ENCODE results near the gene ZNF433. TPM values are rescaled to one million over a fixed set of nuclear protein-coding genes. Genes with fewer than 3 reads are reported as not detected.

ZNF433 gene
- total RNA-seq, 4 donors from 2014 or later: 3.0 to 5.4 (median 4.4) TPM

DNA sequence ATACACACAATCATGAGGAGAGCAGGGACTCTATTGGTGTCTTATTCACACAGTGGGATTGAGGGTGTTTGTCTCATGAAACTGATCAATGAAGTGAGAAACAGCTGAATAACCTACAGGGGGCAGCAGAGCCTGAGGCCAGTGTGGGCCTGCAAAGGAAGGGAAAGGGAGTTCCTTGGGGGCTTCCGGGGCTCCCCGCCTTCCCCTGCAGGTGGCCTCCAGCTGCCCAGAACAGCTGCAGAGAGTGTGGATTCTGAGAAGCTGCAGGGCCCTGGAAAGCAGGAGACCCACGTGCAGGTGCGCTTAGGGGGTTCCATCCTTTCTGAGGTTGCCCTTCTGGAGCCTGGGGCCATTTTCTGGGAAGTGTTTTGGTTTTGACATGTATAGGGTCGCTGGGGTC, 50.5 kb downstream of the ZNF433 start:
- intact Hi-C loops (cut with DNase I): loop anchor here (5.0 kb wide), 1 partner anchor 188 kb away; the partner anchor contains the start of gene ZNF491
- DNase-seq (ENCODE audit: extremely low spot score): no peak
- TF ChIP-seq POLR2A (IDR thresholded peaks at IDR 0.05; ENCODE audit: low read depth) (no peak), EP300 (IDR thresholded peaks at IDR 0.05) (no peak), POLR2AphosphoS5 (IDR thresholded peaks at IDR 0.05) (no peak)
- TF ChIP-seq, protein P1, sequence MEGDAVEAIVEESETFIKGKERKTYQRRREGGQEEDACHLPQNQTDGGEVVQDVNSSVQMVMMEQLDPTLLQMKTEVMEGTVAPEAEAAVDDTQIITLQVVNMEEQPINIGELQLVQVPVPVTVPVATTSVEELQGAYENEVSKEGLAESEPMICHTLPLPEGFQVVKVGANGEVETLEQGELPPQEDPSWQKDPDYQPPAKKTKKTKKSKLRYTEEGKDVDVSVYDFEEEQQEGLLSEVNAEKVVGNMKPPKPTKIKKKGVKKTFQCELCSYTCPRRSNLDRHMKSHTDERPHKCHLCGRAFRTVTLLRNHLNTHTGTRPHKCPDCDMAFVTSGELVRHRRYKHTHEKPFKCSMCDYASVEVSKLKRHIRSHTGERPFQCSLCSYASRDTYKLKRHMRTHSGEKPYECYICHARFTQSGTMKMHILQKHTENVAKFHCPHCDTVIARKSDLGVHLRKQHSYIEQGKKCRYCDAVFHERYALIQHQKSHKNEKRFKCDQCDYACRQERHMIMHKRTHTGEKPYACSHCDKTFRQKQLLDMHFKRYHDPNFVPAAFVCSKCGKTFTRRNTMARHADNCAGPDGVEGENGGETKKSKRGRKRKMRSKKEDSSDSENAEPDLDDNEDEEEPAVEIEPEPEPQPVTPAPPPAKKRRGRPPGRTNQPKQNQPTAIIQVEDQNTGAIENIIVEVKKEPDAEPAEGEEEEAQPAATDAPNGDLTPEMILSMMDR (IDR thresholded peaks at IDR 0.05): no peak
- H3K36me3 ChIP-seq: peaks cover 0 to 7% (median 0%) of the 10 kb centered on the region in 4 donors
- no peak overlapping the region for H3K4me3 ChIP-seq
- H3K4me1 ChIP-seq: peaks cover 0 to 19% (median 10%) of the 10 kb centered on the region in 4 donors
- WGBS: 32% methylated on average over 5 of the region's 5 CpGs
- H3K9me3 ChIP-seq: peaks cover 0 to 20% (median 16%) of the 10 kb centered on the region in 4 donors
- H3K27me3 ChIP-seq: no peaks in the 10 kb centered on the region
- no peak overlapping the region for H3K27ac ChIP-seq (replicated peaks in 1 of 4)

DNA sequence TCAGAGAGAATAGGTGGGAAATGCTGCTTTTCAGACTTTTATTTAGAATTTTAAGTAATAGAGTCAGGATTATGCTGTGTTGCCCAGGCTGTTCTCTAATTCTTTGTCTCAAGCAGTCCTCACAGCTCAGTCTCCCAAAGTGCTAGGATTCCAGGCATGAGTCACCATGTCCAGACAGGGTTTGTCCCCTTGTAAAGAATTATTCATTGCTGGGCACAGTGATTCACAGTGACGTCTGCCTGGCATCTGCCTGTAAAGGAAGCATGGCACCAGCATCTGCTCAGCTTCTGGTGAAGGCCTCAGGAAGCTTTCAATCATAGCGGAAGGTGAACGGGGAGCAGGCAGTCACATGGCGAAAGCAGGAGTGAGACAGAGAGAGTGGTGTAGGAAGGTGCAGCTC, 53.0 kb downstream of the ZNF433 start:
- intact Hi-C loops (cut with DNase I): no loop called here

DNA sequence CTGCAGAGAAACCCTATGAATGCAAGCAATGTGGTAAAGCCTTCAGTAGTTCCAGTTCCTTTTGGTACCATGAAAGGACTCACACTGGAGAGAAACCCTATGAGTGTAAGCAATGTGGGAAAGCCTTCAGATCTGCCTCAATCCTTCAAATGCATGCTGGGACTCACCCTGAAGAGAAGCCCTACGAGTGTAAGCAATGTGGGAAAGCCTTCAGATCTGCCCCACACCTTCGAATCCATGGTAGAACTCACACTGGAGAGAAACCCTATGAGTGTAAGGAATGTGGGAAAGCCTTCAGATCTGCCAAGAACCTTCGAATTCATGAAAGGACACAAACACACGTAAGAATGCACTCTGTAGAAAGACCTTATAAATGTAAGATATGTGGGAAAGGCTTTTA, 56.0 kb downstream of the ZNF433 start:
- no peak for DNase-seq (ENCODE audit: extremely low spot score)
- TF ChIP-seq, protein P1 (IDR thresholded peaks at IDR 0.05): no peak
- no peak for TF ChIP-seq POLR2AphosphoS5 (IDR thresholded peaks at IDR 0.05)
- no peak for TF ChIP-seq POLR2A (IDR thresholded peaks at IDR 0.05; ENCODE audit: low read depth)
- no peak for TF ChIP-seq EP300 (IDR thresholded peaks at IDR 0.05)
- Histone ChIP-seq H3K4me1 (no peaks in the 10 kb centered on the region), H3K4me3 (no peak overlapping the region), H3K27ac (replicated peaks in 1 of 4) (no peak overlapping the region), H3K27me3 (no peaks in the 10 kb centered on the region), H3K36me3 (peaks cover 22 to 31% (median 29%) of the 10 kb centered on the region in 4 donors), H3K9me3 (peaks cover 10 to 46% (median 37%) of the 10 kb centered on the region in 4 donors)
- intact Hi-C loops (cut with DNase I): no loop called here
- WGBS: 86% methylated on average over 4 of the region's 4 CpGs

More for the DNA sequence above, 53.0 kb downstream of the ZNF433 start:
- H3K4me3 ChIP-seq: no peak overlapping the region
- TF ChIP-seq, protein P1 (IDR thresholded peaks at IDR 0.05): no peak
- no peak for TF ChIP-seq POLR2AphosphoS5 (IDR thresholded peaks at IDR 0.05)
- no peak for TF ChIP-seq EP300 (IDR thresholded peaks at IDR 0.05)
- no peak for TF ChIP-seq POLR2A (IDR thresholded peaks at IDR 0.05; ENCODE audit: low read depth)
- H3K4me1 ChIP-seq: peaks cover 0 to 6% (median 0%) of the 10 kb centered on the region in 4 donors
- H3K9me3 ChIP-seq: peaks cover 10 to 44% (median 37%) of the 10 kb centered on the region in 4 donors
- DNase-seq (ENCODE audit: extremely low spot score): no peak
- H3K36me3 ChIP-seq: peaks cover 19 to 23% (median 22%) of the 10 kb centered on the region in 4 donors
- no peaks in the 10 kb centered on the region for H3K27me3 ChIP-seq
- no peak overlapping the region for H3K27ac ChIP-seq (replicated peaks in 1 of 4)
- WGBS: 98% methylated on average over 4 of the region's 4 CpGs

DNA sequence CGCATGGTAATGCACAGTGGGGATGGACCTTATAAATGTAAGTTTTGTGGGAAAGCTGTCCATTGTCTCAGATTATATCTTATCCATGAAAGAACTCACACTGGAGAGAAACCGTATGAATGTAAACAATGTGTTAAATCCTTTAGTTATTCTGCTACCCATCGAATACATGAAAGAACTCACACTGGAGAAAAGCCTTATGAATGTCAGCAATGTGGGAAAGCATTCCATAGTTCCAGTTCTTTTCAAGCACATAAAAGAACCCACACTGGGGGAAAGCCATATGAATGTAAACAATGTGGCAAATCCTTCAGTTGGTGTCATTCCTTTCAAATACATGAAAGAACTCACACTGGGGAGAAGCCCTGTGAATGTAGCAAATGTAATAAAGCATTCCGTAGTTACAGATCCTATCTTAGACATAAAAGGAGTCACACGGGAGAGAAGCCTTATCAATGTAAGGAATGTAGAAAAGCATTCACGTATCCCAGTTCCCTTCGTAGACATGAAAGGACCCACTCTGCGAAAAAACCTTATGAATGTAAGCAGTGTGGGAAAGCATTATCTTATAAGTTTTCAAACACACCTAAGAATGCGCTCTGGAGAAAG, 56.9 kb downstream of the ZNF433 start:
- intact Hi-C loops (cut with DNase I): no loop called here
- Histone ChIP-seq H3K36me3 (peaks cover 22 to 31% (median 29%) of the 10 kb centered on the region in 4 donors), H3K27ac (replicated peaks in 1 of 4) (no peak overlapping the region), H3K9me3 (peaks cover 10 to 46% (median 37%) of the 10 kb centered on the region in 4 donors), H3K27me3 (no peaks in the 10 kb centered on the region), H3K4me3 (no peak overlapping the region), H3K4me1 (no peaks in the 10 kb centered on the region)
- 95% methylated on average over 9 of the region's 9 CpGs for whole genome bisulfite sequencing
- no peak for DNase-seq (ENCODE audit: extremely low spot score)
- no peak for TF ChIP-seq POLR2AphosphoS5 (IDR thresholded peaks at IDR 0.05)
- no peak for TF ChIP-seq EP300 (IDR thresholded peaks at IDR 0.05)
- TF ChIP-seq, protein P1 (IDR thresholded peaks at IDR 0.05): no peak
- TF ChIP-seq POLR2A (IDR thresholded peaks at IDR 0.05; ENCODE audit: low read depth): no peak
